ENCODE results near the gene IKBKG. TPM values are rescaled to one million over a fixed set of nuclear protein-coding genes. Genes with fewer than 3 reads are reported as not detected.

IKBKG gene
- total and polyA plus RNA-seq, 2 of the 4 experiments (the other 2 are of a cell fraction) = 16.5 to 38.2 TPM

- Histone ChIP-seq H2AFZ (replicated peaks; ENCODE audit: low read length, poor library complexity) (peak overlapping the region; percentile 67), H3K56ac (ENCODE audit: extremely low read depth, insufficient read depth, low read length) (peak overlapping the region; percentile 92), H3K4ac (ENCODE audit: low read depth, low read length) (peak overlapping the region; percentile 95), H4K20me1 (ENCODE audit: insufficient read depth, low read length) (peaks cover 9% of the 10 kb centered on the region; the same call in 1 of the 2 replicates), H2BK120ac (ENCODE audit: low read depth, low read length) (peak overlapping the region; percentile 88), H3K9me3 (ENCODE audit: control insufficient read depth, insufficient read depth, low read length) (no peaks in the 10 kb centered on the region), H2BK20ac (ENCODE audit: low read depth, low read length) (peak overlapping the region; percentile 33), H3K79me1 (ENCODE audit: low read depth in 1 of 2, low read length in 2 of 2) (peaks cover 5 to 46% of the 10 kb centered on the region in 2 experiments; a peak in 2 of 4 replicates), H2AK9ac (replicated peaks; ENCODE audit: low read depth, low read length, poor library complexity) (peak overlapping the region; percentile 59), H2AK5ac (ENCODE audit: low read depth, low read length) (peak overlapping the region; percentile 31), H3K23ac (ENCODE audit: low read depth, low read length) (peak overlapping the region; percentile 68), H3K9me1 (ENCODE audit: insufficient read depth, low read length) (peaks cover 6% of the 10 kb centered on the region; the same call in 1 of the 2 replicates), H3K36me3 (ENCODE audit: control insufficient read depth, insufficient read depth, low read length) (peaks cover 20% of the 10 kb centered on the region), H3K14ac (replicated peaks; ENCODE audit: low read depth, low read length) (peak overlapping the region; percentile 58), H3K4me2 (ENCODE audit: low read depth, low read length) (peak overlapping the region; percentile 62), H2BK5ac (ENCODE audit: low read depth, low read length, poor library complexity, severe bottlenecking) (peak overlapping the region; percentile 92), H2BK15ac (ENCODE audit: low read depth, low read length) (peak overlapping the region; percentile 40; the same call in 1 of the 3 replicates), H4K5ac (ENCODE audit: low read depth, low read length) (peak overlapping the region; percentile 44), H3K4me3 (ENCODE audit: insufficient read depth, low read depth, low read length) (peak overlapping the region; percentile 94), H3K27ac (ENCODE audit: insufficient read depth, low read length) (peak overlapping the region; percentile 97), H3K18ac (ENCODE audit: low read depth, low read length) (peak overlapping the region; percentile 43; the same call in 1 of the 2 replicates), H4K91ac (ENCODE audit: insufficient read depth, low read depth, low read length) (peak overlapping the region; percentile 82), H3K27me3 (ENCODE audit: control insufficient read depth, insufficient read depth, low read length) (no peaks in the 10 kb centered on the region), H4K8ac (ENCODE audit: low read depth in 2 of 2, low read length in 2 of 2) (peak overlapping the region; percentile 42 to 88), H3K9ac (ENCODE audit: low read depth, low read length) (peak overlapping the region; percentile 94), H3K4me1 (ENCODE audit: control insufficient read depth, insufficient read depth, low read length) (peaks cover 5% of the 10 kb centered on the region; the same call in 1 of the 2 replicates)
- no TSS peak for BruUV-seq (replicated peaks)
- peak; percentile 26 for DNase-seq
- WGBS, 2 experiments (ENCODE audit: extremely low coverage in 2 of 2, insufficient read length in 1 of 2) = 22% methylated on average over 5 of the region's 9 CpGs; no CpG with 5 or more reads in 1 of the 2 experiments
- ATAC-seq (ENCODE audit: low read depth) = no peak
- TF ChIP-seq RCOR1 (IDR thresholded peaks at IDR 0.05; ENCODE audit: insufficient replicate concordance, low read length) (no peak), CHD1 (IDR thresholded peaks at IDR 0.05; ENCODE audit: low read depth, low read length) (no peak), CEBPB (IDR thresholded peaks at IDR 0.05; ENCODE audit: low read depth, low read length) (peak; percentile 22; the same call in 1 of the 2 replicates)
- dilution Hi-C loops (cut with HindIII; ENCODE audit: low sequenced_read_pairs, unreplicated experiment) (no loop called here), intact Hi-C loops (cut with micrococcal nuclease) (no loop called here), in situ Hi-C loops (cut with MboI; ENCODE audit: low sequenced_read_pairs) (loop anchor here (25.0 kb wide), 1 partner anchor 1586 kb away; no protein-coding TSS in a partner anchor)
- ChIA-PET POLR2A (ENCODE audit: unreplicated experiment) (no interaction called here), CTCF (no interaction called here)
Observed at GRCh38 chrX:154548028-154548316, 552 bp downstream of the IKBKG start.
